HG03045 (cell line): ENCODE results near the gene TEX44.
A peak's percentile ranks its signal among the peaks of the same experiment; 100 is the strongest.

Source experiments
- ATAC-seq: cut with Tn5 transposase; IDR thresholded peaks from one replicate; pipeline ENCODE4 v1.9.1; 2021; ENCODE audit warnings: mild to moderate bottlenecking, moderate library complexity; ENCODE audit not compliant: unreplicated experiment

Gene TEX44

DNA sequence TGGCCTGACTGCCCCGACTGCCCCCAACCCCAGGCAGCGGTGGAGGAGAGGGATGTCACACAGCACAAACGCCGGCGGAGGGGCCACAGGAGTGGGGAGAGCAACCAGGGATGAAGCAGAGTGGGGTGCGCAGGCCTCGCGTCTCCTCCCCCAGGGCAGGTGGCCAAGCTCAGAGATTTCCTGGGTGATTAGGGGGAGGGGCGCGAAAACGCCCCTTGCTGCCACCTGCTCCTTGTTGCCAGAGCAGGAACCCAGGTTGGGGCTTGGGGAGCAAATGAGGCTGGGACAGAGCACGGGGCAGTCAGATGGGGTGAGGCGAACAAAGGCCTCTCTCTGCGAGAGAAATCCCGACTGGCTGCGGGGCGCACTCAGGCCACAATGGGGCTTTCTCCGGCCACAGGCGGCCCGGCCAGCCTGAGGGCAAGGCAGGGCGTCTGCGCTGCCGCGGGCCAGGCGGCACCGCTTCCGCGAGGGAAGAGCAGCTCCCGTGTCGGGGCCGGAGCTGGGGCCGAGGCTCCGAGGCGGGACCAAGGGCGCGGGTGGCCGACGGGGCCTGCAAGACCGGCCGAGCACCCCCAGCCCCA lies 11.5 kb downstream of the TEX44 start:
- peak; percentile 32 for ATAC-seq

DNA sequence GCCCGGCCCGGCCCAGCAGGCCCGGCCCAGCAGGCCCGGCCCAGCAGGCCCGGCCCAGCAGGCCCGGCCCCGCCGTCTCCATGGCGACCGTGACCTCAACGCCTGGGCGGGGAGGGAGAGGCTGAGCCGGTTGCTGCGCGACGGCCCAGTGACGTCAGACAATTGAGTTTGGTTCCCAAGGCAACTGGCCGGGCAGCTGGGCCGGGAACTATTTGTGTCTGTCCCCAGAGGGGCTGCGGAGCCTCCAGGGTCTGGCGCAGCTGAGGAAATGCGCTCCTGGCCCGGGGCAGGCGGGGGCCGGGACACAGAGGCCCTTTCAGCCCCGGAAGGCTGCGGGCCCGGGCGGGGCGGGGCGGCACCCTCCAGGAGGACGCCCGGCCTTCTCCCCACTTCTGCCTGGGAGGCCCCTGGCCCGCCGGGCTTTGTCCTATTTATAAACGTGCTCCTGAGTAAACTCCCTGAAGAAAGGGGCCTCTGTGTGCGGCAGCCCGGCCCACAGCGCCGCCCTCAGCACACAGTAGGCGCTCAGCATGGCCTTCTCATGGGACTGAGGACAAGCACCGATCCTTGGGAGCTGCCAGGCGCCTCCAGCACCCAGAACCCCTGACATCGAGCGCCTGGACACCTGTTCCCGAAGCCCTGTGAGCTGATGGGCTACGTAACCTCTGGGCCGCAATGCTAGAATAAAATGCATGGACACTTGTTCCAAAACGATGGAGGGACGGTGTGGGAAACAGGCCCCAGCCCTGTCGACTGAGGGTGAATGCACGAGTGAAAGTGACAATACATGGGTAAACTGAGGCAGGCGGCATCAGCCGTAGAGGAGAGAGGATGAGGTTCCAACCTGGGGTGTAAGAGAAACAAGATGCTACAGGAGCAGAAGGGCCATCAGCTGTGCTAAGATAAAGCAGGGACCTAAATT lies 12.3 kb downstream of the TEX44 start:
- ATAC-seq, result peak; percentile 90

DNA sequence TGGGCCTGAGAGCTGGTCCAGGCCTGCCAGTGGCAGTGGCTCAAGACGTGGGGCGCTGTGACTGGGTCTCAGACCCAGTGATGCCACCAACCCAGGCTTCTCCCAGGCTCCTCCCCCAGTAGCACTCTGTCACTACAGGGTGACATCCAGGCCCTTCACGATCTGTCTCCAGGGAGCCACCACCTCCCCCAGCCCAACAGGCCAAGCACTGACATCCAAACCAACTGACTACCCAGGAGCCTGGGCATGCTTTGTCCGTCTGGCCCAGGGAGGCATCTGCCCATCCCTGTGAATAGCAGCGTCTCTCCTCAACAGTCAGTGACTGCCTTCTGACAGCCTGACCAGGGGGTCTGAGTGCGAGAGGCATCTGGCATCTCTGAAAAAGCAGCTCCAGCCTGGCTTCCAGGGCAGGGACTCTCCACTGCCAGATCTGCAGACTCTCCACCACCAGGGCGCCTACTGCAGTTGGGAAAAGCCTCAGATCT lies 13.0 kb downstream of the TEX44 start:
- ATAC-seq, result no peak

DNA sequence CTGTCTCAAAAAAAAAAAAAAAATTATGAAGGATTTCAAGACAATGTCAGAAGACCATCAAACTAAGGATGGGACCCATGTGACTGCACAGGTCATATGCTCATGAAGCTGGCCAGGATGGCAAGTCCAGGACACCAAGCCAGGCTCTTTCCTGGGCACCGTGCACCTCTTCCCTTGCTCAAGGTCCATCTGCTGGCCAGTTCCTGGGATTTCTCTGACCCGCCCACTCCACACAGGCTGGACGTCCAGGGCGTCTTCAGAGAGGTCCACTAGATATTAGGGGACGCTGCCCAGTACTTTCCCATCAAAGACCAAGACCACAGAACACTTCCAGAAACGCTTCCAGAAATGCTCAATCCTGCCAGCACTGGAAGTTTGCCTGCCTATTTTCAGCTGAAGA lies 14.3 kb downstream of the TEX44 start:
- ATAC-seq, result no peak

DNA sequence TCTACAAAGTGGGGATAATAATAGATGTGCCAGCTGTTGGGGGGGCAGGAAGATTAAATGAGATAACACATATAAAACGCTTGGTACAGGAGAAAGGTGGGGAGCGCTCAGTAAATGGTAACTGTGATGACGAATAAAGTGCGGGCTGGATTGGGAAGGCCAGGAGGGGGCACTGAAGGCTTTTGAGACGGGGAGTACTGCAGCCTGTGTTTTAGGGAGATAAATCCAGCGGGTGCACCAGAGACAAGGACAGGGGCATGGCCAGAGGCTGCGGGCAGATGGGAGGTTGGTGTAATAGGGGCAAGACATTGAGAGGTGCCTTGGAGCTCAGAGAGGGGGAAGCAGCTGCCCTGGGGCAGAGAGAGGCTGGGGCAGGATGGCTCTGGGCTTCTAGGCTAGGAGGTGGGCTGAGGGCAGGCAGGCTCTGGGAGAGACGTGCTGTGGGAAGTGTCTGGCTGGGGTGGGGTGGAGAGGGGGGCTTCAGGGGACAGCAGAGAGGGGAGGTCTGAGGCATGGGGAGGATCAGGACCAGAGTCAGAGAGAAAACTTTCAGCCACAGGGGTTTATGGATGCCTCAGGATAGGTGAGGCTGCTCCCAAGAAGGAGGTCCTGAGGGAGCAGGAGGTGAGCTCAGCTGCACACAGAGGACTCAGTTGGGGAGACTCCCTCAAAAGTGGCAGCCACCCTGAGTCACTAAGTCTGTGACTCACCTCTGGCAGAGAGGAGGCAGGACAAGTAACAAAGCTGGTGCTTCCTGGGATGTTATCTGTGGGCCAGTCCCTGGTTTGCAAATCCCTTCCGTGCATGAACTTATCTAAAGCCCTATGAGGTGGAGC lies 18.8 kb downstream of the TEX44 start:
- no peak for ATAC-seq

DNA sequence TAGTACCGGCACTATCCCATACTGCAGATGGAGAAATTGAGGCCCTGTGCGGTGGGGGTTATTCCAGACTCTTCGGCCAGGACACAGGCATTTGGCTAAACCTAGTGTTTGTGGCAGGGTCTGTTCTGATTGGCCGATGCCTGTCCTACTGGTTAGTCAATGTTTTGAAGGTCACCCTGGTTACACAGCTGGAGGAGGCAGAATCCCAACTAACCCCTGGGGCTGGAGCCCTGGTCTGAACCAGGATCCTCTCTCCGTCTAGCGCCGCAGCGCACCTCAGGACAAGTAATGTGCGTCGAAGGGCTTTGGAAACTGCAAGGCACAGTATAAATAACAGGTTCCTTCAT lies 19.4 kb downstream of the TEX44 start:
- ATAC-seq, result no peak

DNA sequence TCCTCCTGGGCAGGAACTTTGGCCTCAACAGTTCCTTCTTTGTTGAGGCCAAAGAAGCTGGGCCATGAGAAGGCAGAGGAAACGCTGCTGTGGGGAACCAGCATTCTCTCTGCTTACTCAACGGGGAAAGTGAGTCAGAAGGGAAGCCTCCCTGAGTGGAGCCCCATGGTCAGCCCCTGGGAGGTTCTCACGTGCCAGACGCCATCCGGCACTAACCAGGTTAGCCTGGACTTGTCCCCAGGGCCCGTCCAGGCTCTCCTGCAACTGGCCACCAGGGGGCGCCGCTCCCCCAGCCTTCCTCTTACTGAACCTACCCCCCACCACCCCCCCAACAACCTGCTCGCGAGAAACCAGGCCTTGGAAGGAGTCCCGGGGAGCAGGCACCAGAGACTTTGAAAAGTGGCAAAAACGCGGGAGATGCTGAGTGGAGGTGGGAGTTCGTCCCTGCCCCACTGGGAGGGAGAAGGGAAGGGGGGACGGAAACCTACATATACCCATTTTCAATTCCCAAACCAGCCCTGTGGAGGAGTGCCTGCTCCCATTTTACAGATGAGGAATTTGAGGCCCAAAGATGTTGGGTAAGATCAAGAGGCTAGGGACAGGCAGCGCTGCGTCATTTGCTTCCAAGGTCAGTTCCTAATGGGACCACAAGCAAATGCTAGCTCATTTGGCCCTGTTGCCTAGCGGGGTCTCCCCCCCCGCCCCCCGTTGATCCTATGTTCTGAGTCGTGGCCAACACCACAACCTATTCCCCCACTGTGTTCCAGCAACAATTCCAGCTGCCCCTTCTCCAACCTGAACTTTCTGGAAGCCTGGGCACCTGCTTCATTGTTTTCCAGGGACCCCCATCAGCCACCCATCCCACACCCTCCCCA lies 20.0 kb downstream of the TEX44 start:
- peak; percentile 31 for ATAC-seq

DNA sequence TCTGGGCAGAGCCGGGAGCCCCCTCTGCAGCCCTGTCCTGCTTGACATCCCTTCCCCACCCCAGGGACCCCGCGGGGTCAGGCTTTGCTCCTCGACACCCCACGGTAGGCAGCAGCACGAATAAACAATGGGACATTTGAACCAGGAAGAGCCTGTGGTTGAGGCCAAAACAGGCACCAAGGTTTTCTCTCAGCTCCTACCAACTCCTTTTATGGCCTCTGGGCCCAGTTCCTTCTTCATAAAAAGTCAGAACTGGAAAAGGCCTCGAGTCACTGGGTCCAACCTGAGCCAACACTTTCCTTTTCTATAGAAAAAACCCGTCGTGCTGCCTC lies 20.6 kb downstream of the TEX44 start:
- no peak for ATAC-seq

DNA sequence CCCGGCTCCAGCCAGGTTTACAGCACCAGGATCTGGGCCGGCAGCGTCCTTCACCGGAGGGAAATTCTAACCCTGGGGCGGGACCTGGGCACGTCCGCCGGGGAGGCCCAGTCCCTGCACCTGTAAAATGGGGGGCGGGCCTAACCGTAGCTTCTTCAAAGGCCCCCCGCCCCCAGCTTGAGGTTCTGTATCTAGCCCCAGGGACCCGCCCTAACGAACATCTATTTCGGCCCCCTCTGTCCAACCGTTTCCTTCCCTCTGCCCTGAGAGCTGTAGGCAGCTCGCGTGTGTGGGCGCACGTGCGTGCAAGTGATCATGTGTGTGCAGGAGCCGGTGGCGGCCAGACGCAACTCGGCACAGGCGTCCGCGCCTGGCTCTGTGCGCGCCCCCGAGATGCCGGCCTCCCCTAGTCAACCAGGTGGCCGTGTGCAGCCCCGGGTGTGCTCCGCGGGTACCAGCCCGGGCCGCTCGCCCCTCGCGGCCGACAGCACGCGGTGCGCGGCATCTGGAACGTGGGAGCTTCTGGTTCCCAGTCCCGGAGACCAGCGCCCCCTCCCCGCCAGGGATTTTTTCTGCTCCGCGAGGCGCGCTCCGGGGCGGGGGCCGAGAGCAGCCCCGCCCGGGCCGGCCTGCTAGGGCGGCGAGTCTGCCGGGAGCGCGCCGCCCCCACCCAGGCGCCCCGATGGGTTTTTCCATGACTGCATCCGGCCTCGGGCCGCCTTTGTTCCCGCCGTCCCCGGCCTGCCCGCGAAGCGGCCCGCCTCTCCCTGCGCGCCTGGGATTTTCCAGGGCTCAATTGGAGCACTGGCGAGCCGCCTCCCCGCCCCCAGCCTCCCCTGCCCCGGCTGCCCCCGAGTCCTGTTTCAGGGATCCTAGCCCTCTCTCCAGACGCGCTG lies 21.2 kb downstream of the TEX44 start:
- ATAC-seq, result peak; percentile 63

DNA sequence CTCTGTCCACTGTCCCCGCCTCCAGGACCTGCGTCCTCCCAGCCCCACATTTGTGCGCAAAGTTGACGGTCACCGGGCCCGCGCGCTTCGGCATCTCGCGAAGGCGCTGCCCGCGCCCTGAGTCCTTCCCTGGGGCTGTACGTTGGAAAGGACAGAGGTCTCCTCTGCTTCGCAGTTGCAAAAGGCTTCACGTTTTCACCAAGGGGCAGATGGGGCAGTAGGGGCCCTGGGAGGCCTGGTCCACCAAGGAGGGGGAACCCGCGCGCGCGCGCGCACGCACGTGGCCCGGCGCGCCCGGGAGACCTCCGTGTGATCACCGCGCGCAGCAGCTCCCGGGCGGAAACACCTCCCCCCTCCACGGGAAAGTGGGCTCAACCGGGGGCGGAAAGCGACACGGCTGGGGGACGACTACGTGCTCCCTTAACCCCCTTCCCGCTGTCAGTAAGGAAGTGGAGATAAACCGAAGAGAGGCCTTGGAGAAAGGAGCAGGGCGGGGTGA lies 21.9 kb downstream of the TEX44 start:
- peak; percentile 6 for ATAC-seq

DNA sequence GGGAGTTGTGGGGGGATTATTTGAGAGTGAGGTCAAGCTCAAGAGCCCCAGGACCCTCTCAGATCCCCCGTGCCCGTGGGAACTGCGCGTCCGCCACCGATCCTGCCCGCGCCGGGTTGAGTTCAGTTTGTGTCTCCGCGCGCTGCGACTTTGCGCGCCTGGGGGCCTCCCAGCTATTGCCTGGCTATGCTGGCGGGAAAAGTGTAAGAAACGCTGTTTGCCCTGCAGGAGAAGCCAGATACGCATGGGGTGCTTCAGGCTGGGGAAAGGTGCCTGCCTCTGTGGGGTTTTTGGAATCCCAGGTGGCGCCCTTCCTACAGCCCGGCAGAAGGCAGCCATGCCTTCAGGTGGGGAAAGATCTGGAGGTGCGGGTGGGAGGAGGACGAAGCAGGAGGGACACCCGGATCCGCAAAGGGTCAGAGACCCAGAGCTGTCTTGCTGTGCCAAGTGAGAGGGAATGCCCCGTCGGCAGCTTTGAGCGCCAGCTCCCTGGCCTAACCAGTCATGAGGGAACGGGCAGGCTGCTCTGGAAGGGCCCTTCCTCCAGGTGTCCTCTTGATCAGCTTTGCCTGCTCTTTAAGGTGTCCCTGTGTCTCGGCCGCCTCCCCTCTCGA lies 22.5 kb downstream of the TEX44 start:
- ATAC-seq, result no peak

DNA sequence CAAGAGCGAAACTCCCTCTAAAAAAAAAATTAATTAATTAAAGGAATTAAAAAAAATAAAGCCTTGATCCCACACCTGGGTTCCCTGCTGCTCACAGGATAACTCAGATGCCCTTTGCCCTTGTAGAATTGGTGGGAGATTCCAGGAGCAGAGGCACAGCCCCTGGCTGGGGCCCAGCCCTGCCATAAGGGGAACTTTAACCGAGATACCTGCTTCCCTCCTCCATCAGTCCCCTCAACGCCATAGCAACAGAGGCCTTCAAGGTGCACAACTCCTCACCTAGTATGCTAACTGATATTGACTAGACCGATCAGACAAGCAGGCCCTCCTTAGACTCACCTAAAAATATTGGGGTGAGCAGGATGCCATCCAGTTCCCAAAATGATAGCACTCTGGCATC lies 23.6 kb downstream of the TEX44 start:
- ATAC-seq, result no peak

DNA sequence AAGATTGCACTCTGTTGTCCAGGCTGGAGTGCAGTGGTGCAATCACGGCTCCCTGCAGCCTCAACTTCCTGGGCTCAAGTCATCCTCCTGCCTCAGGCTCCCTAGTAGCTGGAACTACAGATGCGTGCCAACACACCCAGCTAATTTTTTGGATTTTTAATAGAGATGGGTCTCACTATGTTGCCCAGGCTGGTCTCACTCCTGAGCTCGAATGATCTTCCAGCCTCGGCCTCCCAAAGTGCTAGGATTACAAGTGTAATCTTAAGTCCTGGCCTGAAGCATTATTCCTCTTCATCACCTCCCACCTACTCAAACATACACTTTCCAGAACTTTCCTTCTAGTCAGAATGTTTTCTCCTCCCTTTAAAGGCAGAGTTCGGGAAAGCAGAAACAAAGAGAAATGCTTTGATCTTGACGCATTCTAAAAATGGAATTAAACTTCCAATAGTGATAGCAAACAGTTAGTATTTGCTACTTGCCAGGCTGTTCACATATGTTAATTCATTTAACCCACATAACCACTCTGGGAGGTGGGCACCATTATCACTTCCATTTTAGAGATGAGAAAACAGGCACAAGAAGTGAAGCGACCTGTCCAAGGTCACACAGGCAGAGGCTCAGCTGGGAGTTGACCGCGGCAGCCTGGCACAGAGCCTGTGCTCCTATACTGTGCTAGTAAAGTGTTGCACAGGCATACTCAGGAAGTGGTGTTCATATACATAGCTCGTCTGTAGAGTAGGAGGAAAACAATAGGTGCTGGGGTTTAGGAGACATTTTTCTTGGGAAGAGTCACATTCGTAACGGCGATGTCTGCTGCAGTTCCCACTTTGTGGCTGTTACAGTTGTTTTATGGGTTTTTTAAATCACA lies 24.6 kb downstream of the TEX44 start:
- ATAC-seq, result no peak

DNA sequence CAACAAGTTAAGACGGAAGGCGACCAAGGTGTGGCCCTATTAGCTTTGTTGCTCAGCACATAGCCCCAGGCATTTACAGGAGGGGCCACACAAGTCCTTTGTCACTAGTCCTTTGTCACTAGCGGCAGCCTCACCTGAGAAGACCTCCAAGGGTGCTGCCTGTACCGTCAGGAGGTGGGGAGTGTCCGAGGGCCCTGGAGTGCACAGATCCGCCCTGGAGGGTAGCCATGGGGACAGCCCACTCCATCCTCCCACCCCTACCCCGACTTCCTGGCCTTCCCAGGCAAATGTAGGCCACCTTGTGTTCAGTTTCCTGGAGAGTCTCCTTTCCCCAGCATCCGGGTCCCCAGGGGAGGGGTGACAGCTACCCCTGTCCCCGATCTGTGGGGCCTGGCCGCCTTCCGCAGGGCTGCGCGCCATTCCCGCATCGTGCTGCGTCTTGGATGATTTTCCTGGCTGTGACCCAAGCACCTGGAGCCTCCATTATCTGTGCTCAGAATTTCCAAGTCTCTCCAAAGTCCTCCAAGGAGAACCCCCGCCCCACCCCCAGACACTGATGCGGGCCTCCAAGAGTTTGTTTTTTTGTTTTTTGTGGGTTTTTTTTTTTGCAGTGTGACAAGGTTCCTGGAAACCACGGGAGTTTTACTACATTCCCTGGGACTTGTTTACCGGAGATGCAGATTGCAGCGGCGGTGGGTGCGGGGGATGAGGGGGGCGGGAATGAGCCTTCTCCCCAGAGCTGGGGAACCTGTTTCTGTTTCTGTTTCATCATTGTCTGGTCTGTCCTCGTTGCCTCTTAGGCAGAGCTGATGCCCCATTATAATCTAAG lies 28.6 kb downstream of the TEX44 start:
- ATAC-seq, result no peak

DNA sequence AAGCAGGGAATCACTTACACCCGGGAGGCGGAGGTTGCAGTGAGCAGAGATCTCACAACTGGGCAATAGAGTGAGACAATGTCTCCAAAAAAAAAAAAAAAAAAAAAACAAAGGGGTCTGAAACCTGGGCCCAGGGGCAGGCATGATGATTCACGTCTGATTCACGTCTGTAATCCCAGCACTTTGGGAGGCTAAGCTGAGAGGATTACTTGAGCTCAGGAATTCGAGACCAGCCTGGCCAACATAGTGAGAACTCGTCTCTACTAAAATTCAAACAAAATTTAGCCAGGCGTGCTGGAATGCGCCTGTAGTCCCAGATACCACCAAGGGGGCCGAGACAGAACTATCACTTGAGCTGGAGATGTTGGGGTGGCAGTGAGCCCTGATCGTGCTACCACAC lies 30.3 kb downstream of the TEX44 start:
- no peak for ATAC-seq

DNA sequence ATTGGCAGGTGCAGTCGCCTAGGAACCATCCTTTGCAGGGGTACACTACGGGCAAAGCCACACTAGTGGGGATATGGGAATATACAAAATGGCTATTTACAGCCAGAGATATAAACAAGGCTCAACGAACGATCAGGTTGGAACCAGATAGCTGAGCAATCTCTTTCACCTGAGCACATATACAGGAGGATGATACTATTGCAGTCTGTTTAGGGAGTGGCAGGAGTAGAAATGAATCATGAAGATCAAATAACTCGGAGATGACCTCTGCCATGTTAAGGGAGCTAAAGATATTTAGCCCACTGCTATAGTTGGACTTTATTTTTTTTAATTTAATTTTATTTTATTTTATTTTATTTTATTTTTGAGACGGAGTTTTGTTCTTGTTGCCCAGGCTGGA lies 33.8 kb downstream of the TEX44 start:
- no peak for ATAC-seq

DNA sequence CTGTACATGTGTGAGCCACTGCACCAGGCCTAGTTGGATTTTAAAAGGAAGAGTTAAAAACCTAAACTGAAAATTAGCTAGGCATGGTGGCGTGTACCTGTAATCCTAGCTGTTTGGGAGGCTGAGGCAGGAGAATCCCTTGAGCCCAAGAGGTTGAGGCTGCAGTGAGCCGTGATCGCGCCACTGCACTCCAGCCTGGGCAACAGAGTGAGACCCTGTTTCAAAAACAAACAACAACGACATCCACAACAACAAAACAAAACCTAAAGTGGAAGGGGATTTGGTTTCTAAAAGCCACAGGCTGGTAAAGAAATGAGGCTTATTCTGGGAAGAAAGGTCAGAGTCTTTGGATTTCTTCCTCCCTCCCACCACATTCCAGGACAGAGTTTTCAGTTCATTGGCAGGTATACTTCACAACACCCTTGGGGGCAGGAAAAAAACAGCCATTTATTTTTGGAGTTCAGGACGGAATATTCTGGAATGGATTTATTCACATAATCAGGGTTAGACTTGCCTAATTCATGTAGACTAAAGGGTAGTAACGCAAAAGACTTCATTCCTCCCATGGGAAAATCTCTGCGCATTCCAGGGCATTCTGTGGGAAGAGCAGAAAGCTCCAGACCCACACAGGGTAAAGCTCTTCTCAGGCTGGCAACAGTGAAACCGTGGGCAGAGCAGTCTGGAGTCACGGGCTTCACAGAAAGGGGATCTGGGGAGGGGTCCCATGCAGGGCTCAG lies 34.9 kb downstream of the TEX44 start:
- no peak for ATAC-seq
